ENCODE results near the gene SRRM4.

The SRRM4 gene

GRCh38 chr12:119175081-119175480 is 193.7 kb downstream of the SRRM4 start:
- no peaks in the 10 kb centered on the region for H3K27me3 ChIP-seq (ENCODE audit: insufficient read depth, low read depth)
- H3K4me1 ChIP-seq (ENCODE audit: low read depth, poor library complexity, severe bottlenecking) = no peaks in the 10 kb centered on the region
- H3K79me2 ChIP-seq (ENCODE audit: insufficient read depth, low read depth) = no peaks in the 10 kb centered on the region
- no peak overlapping the region for H3K9ac ChIP-seq
- H3K27ac ChIP-seq = no peak overlapping the region
- H3K36me3 ChIP-seq (ENCODE audit: insufficient read depth) = no peaks in the 10 kb centered on the region
- H4K20me1 ChIP-seq (ENCODE audit: insufficient read depth) = no peaks in the 10 kb centered on the region
- no peak for TF ChIP-seq CTCF (conservative IDR thresholded peaks at IDR 0.05; ENCODE audit: low read depth, low read length)
- H3K4me2 ChIP-seq = no peak overlapping the region
- H2AFZ ChIP-seq (ENCODE audit: low read depth) = no peak overlapping the region
- no peak overlapping the region for H3K4me3 ChIP-seq (IDR thresholded peaks at IDR 0.05; ENCODE audit: insufficient read depth, low read depth, low read length)

GRCh38 chr12:119176267-119177055 is 195.1 kb downstream of the SRRM4 start:
- Histone ChIP-seq H4K20me1 (ENCODE audit: insufficient read depth) (no peaks in the 10 kb centered on the region), H3K36me3 (ENCODE audit: insufficient read depth) (no peaks in the 10 kb centered on the region), H2AFZ (ENCODE audit: low read depth) (no peak overlapping the region), H3K4me1 (ENCODE audit: low read depth, poor library complexity, severe bottlenecking) (no peaks in the 10 kb centered on the region), H3K4me3 (IDR thresholded peaks at IDR 0.05; ENCODE audit: insufficient read depth, low read depth, low read length) (no peak overlapping the region), H3K27ac (no peak overlapping the region), H3K4me2 (no peak overlapping the region), H3K27me3 (ENCODE audit: insufficient read depth, low read depth) (no peaks in the 10 kb centered on the region), H3K79me2 (ENCODE audit: insufficient read depth, low read depth) (no peaks in the 10 kb centered on the region), H3K9ac (no peak overlapping the region)
- TF ChIP-seq CTCF (conservative IDR thresholded peaks at IDR 0.05; ENCODE audit: low read depth, low read length) = no peak

GRCh38 chr12:119177056-119177325 is 195.7 kb downstream of the SRRM4 start:
- no peak for TF ChIP-seq CTCF (conservative IDR thresholded peaks at IDR 0.05; ENCODE audit: low read depth, low read length)
- H3K79me2 ChIP-seq (ENCODE audit: insufficient read depth, low read depth) = no peaks in the 10 kb centered on the region
- H2AFZ ChIP-seq (ENCODE audit: low read depth) = no peak overlapping the region
- H3K4me1 ChIP-seq (ENCODE audit: low read depth, poor library complexity, severe bottlenecking) = no peaks in the 10 kb centered on the region
- H3K9ac ChIP-seq = no peak overlapping the region
- no peaks in the 10 kb centered on the region for H3K27me3 ChIP-seq (ENCODE audit: insufficient read depth, low read depth)
- H3K27ac ChIP-seq = no peak overlapping the region
- no peak overlapping the region for H3K4me2 ChIP-seq
- H3K36me3 ChIP-seq (ENCODE audit: insufficient read depth) = no peaks in the 10 kb centered on the region
- H4K20me1 ChIP-seq (ENCODE audit: insufficient read depth) = no peaks in the 10 kb centered on the region
- H3K4me3 ChIP-seq (IDR thresholded peaks at IDR 0.05; ENCODE audit: insufficient read depth, low read depth, low read length) = no peak overlapping the region

- no peak overlapping the region for H3K27ac ChIP-seq
- H3K4me1 ChIP-seq (ENCODE audit: low read depth, poor library complexity, severe bottlenecking) = no peaks in the 10 kb centered on the region
- H4K20me1 ChIP-seq (ENCODE audit: insufficient read depth) = no peaks in the 10 kb centered on the region
- H3K9ac ChIP-seq = no peak overlapping the region
- no peaks in the 10 kb centered on the region for H3K79me2 ChIP-seq (ENCODE audit: insufficient read depth, low read depth)
- TF ChIP-seq CTCF (conservative IDR thresholded peaks at IDR 0.05; ENCODE audit: low read depth, low read length) = no peak
- no peak overlapping the region for H2AFZ ChIP-seq (ENCODE audit: low read depth)
- no peaks in the 10 kb centered on the region for H3K36me3 ChIP-seq (ENCODE audit: insufficient read depth)
- no peak overlapping the region for H3K4me2 ChIP-seq
- no peak overlapping the region for H3K4me3 ChIP-seq (IDR thresholded peaks at IDR 0.05; ENCODE audit: insufficient read depth, low read depth, low read length)
- no peaks in the 10 kb centered on the region for H3K27me3 ChIP-seq (ENCODE audit: insufficient read depth, low read depth)
Observed at GRCh38 chr12:119177724-119178380, 196.5 kb downstream of the SRRM4 start.

Measured in KMS-11 (cell line).